PFSK-1 (cell line): ENCODE results near the gene SPINT2.

Experiments used
- FOXP2 ChIP-seq: optimal IDR thresholded peaks from 2 replicates; pipeline ENCODE3; 2011; ENCODE audit warnings: borderline replicate concordance, control low read depth, inconsistent platforms; ENCODE audit not compliant: insufficient read depth; ENCODE audit errors: extremely low read length, extremely low read depth
- POLR2AphosphoS5 ChIP-seq: IDR thresholded peaks from 2 replicates; pipeline ENCODE4 v1.6.1; 2012; ENCODE audit warnings: low read depth, mild to moderate bottlenecking, control low read depth, low read length, moderate library complexity
- REST ChIP-seq, 2 experiments: IDR thresholded peaks; 2 replicates each; pipeline versions ENCODE4 v1.6.1 to v1.8.0; 2011 to 2012; ENCODE audit warnings: low read depth in 2 of 2, low read length in 2 of 2, control low read depth in 1 of 2, inconsistent platforms in 1 of 2, mild to moderate bottlenecking in 1 of 2, moderate library complexity in 1 of 2; ENCODE audit not compliant: insufficient read depth in 1 of 2
- SIN3A ChIP-seq: IDR thresholded peaks from 2 replicates; pipeline ENCODE4 v1.6.1; 2012; ENCODE audit warnings: mild to moderate bottlenecking, low read length, moderate library complexity, borderline replicate concordance; ENCODE audit not compliant: insufficient read depth
- TAF1 ChIP-seq: IDR thresholded peaks from 2 replicates; pipeline ENCODE4 v1.6.1; 2012; ENCODE audit warnings: low read length, control low read depth, borderline replicate concordance; ENCODE audit not compliant: insufficient read depth

The SPINT2 gene

GRCh38 chr19:38280030-38280921 is 15.9 kb downstream of the SPINT2 start:
- TF ChIP-seq REST (IDR thresholded peaks at IDR 0.05; ENCODE audit: insufficient read depth in 1 of 2, low read depth in 2 of 2, low read length in 2 of 2) (no peak), TAF1 (no peak), FOXP2 (no peak), POLR2AphosphoS5 (no peak), SIN3A (no peak)

- TF ChIP-seq POLR2AphosphoS5 (no peak), REST (IDR thresholded peaks at IDR 0.05; ENCODE audit: insufficient read depth in 1 of 2, low read depth in 2 of 2, low read length in 2 of 2) (no peak), FOXP2 (no peak), TAF1 (no peak), SIN3A (no peak)
Observed at GRCh38 chr19:38281811-38282566, 17.6 kb downstream of the SPINT2 start.

GRCh38 chr19:38283271-38283670 is 18.9 kb downstream of the SPINT2 start:
- TF ChIP-seq FOXP2, result no peak
- no peak for TF ChIP-seq SIN3A
- no peak for TF ChIP-seq POLR2AphosphoS5
- no peak for TF ChIP-seq REST (IDR thresholded peaks at IDR 0.05; ENCODE audit: insufficient read depth in 1 of 2, low read depth in 2 of 2, low read length in 2 of 2)
- TF ChIP-seq TAF1, result no peak

- no peak for TF ChIP-seq FOXP2
- no peak for TF ChIP-seq POLR2AphosphoS5
- TF ChIP-seq TAF1, result no peak
- TF ChIP-seq REST (IDR thresholded peaks at IDR 0.05; ENCODE audit: insufficient read depth in 1 of 2, low read depth in 2 of 2, low read length in 2 of 2), result no peak
- TF ChIP-seq SIN3A, result no peak
Observed at GRCh38 chr19:38284422-38284821, 20.0 kb downstream of the SPINT2 start.
